Karpas-422 (cell line): Measurements from ENCODE around the gene SNORC. TPM values are rescaled to one million over a fixed set of nuclear protein-coding genes. Genes with fewer than 3 reads are reported as not detected.
"Not testable (repeated sequence)": the region's sequence is repeated elsewhere in the genome, so short reads cannot be mapped to it uniquely, and the experiment has no call there.

Experiments
- DNase-seq: peaks from one replicate; pipeline ENCODE4 v3.0.0-alpha.2; 2015
- H2AFZ ChIP-seq: fragments of 200-600 bp; sonication (generic); 2 replicates; pipeline ENCODE4 v1.6.1; 2014; ENCODE audit warnings: antibody characterized with exemption, low read length, mixed read lengths
- H3K27ac ChIP-seq: fragments of 200-600 bp; sonication (generic); 2 replicates; pipeline ENCODE4 v1.5.1; 2014; ENCODE audit warnings: mild to moderate bottlenecking, low read length, moderate library complexity
- H3K27me3 ChIP-seq: fragments of 200-600 bp; sonication (generic); 2 replicates; pipeline ENCODE4 v1.6.1; 2014; ENCODE audit warnings: low read length, mixed read lengths
- H3K36me3 ChIP-seq: fragments of 200-600 bp; sonication (generic); 2 replicates; pipeline ENCODE4 v1.6.1; 2014; ENCODE audit warnings: low read length, mixed read lengths; ENCODE audit not compliant: insufficient read depth
- H3K4me1 ChIP-seq: fragments of 200-600 bp; sonication (generic); 2 replicates; pipeline ENCODE4 v1.6.1; 2014; ENCODE audit warnings: mild to moderate bottlenecking, low read length, mixed read lengths
- H3K4me2 ChIP-seq: fragments of 200-600 bp; sonication (generic); 2 replicates; pipeline ENCODE4 v1.6.1; 2014; ENCODE audit warnings: low read length, low read depth, mild to moderate bottlenecking; ENCODE audit not compliant: poor library complexity, severe bottlenecking
- H3K4me3 ChIP-seq: fragments of 200-600 bp; sonication (generic); 2 replicates; pipeline ENCODE4 v1.5.1; 2014; ENCODE audit warnings: mild to moderate bottlenecking, antibody characterized with exemption, low read length, mixed read lengths
- H3K79me2 ChIP-seq: fragments of 200-600 bp; sonication (generic); 2 replicates; pipeline ENCODE4 v1.6.1; 2014; ENCODE audit warnings: mild to moderate bottlenecking, low read length, mixed read lengths
- H3K9ac ChIP-seq: fragments of 200-600 bp; sonication (generic); 2 replicates; pipeline ENCODE4 v1.6.0; 2014; ENCODE audit warnings: low read length
- H3K9me2 ChIP-seq: fragments of 200-600 bp; sonication (generic), shearing (Covaris generic); replicated peaks from 2 replicates; pipeline ENCODE4 v1.6.0; 2014; ENCODE audit warnings: mild to moderate bottlenecking, low read length, moderate library complexity; ENCODE audit not compliant: insufficient read depth
- H3K9me3 ChIP-seq: fragments of 300-700, 200-600 bp; sonication (generic); 2 replicates; pipeline ENCODE4 v1.6.1; 2014; ENCODE audit warnings: low read length, mixed read lengths
- H4K20me1 ChIP-seq: fragments of 200-600 bp; sonication (generic); 2 replicates; pipeline ENCODE4 v1.6.1; 2014; ENCODE audit warnings: mild to moderate bottlenecking, antibody characterized with exemption, low read length, low read depth; ENCODE audit not compliant: insufficient read depth
- total RNA-seq: library from RNA; depleted of rRNA; stranded (reverse); fragments of >200 nt; shearing (Covaris generic); gene quantifications from 2 replicates; pipeline ENCODE4 v1.2.3, GENCODE V29; 2014; ENCODE audit warnings: low replicate concordance

SNORC gene
- total RNA-seq, 1 experiment from 2014 or later = 1.2 TPM

DNA sequence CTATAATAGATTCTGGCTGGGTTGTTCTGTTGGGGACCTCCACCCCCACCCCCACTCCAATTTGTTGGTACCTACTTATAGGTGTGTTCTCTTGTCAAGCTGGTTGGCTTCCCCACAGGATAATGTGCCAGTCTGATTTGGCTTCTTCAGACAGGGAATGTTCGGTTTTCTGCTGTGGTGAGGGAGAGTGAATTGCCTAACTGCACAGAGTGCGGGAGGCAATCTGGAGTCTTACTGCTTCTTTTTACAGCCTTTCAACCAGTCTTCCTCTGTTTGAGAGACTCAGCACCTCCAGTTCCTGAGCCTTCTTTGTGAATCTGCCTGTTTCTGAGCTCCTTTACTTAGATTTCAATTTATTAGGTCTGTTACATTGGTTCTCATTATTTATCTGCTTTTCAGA, 27.4 kb upstream of the SNORC start:
- Histone ChIP-seq H3K27me3 (no peaks in the 10 kb centered on the region), H3K4me3 (no peak overlapping the region), H3K9ac (no peak overlapping the region), H3K9me2 (no peaks in the 10 kb centered on the region), H3K9me3 (no peaks in the 10 kb centered on the region), H3K36me3 (peaks cover 42% of the 10 kb centered on the region), H4K20me1 (no peaks in the 10 kb centered on the region), H3K4me1 (peaks cover 13% of the 10 kb centered on the region), H2AFZ (no peak overlapping the region), H3K79me2 (peaks cover 7% of the 10 kb centered on the region), H3K27ac (no peak overlapping the region), H3K4me2 (no peak overlapping the region)
- no peak for DNase-seq

GRCh38 chr2:232843834-232844233, 26.2 kb upstream of the SNORC start:
- DNase-seq = no peak
- Histone ChIP-seq H3K36me3 (peaks cover 47% of the 10 kb centered on the region), H4K20me1 (no peaks in the 10 kb centered on the region), H3K27ac (no peak overlapping the region), H3K9me3 (no peaks in the 10 kb centered on the region), H3K79me2 (0 out of 2 replicates have a peak, but pooled peaks cover 3% of the 10 kb centered on the region), H2AFZ (no peak overlapping the region), H3K4me3 (no peak overlapping the region), H3K4me1 (peaks cover 1% of the 10 kb centered on the region), H3K9ac (no peak overlapping the region), H3K9me2 (no peaks in the 10 kb centered on the region), H3K4me2 (no peak overlapping the region), H3K27me3 (no peaks in the 10 kb centered on the region)

DNA sequence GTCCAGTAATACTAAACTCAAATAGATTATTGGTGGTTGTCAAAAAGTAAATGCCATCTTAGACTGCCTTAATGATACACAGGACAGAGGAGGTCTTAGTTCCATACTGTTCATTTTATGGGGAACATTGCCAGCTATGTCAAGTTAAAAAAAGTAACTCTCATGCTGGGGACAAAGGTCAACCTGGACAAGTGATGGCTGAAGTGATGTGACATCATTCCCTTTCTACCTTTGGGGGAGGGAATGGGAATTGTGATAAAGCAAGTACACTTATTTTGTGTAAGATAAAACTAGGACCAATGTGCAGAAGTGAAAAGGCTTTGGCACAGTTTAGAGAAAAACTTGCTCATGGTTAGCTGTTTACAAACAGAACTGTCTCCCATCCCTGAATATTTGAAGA, 24.0 kb upstream of the SNORC start:
- peaks cover 32% of the 10 kb centered on the region for H3K36me3 ChIP-seq

DNA sequence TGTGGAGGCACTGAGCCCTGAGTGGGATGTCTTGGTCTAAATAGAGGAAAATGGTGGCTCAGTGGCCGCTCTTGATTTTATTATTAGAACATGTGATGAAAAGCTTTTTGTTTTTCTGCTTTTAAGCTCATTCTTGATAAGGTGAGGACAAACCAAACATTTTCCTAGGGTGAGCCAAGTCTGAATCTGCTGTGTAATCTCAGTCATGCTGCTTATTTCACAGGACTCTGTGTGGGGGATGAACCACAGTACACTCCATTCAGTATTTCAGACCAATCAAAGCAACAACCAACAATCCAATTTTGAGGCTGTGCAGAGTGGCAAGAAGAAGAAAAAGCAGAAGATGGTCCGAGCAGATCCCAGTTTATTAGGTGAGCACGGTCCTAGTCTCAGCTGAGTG, 20.0 kb upstream of the SNORC start:
- Histone ChIP-seq H3K9me3 (no peaks in the 10 kb centered on the region), H3K36me3 (peaks cover 27% of the 10 kb centered on the region), H3K27ac (no peak overlapping the region), H3K4me2 (no peak overlapping the region), H3K9ac (no peak overlapping the region), H4K20me1 (no peaks in the 10 kb centered on the region), H3K4me3 (no peak overlapping the region), H3K79me2 (no peaks in the 10 kb centered on the region), H3K9me2 (no peaks in the 10 kb centered on the region), H3K4me1 (0 out of 2 replicates have a peak, but pooled peaks cover 4% of the 10 kb centered on the region), H2AFZ (no peak overlapping the region), H3K27me3 (no peaks in the 10 kb centered on the region)
- no peak for DNase-seq

More for the DNA sequence above, 24.0 kb upstream of the SNORC start:
- Histone ChIP-seq H2AFZ (no peak overlapping the region), H4K20me1 (no peaks in the 10 kb centered on the region), H3K4me1 (no peaks in the 10 kb centered on the region), H3K9me2 (no peaks in the 10 kb centered on the region), H3K79me2 (no peaks in the 10 kb centered on the region), H3K9ac (no peak overlapping the region), H3K9me3 (no peaks in the 10 kb centered on the region), H3K27ac (no peak overlapping the region), H3K27me3 (no peaks in the 10 kb centered on the region), H3K4me2 (no peak overlapping the region), H3K4me3 (no peak overlapping the region)
- no peak for DNase-seq

- H3K9me3 ChIP-seq, H3K27ac ChIP-seq, H3K27me3 ChIP-seq, H2AFZ ChIP-seq, DNase-seq, H3K4me2 ChIP-seq, H3K9ac ChIP-seq, H3K4me1 ChIP-seq, H3K79me2 ChIP-seq, H4K20me1 ChIP-seq, H3K9me2 ChIP-seq, H3K4me3 ChIP-seq: not testable (repeated sequence)
- peaks cover 21% of the 10 kb centered on the region; the same call in 1 of the 2 replicates for H3K36me3 ChIP-seq
These were observed 18.0 kb upstream of the SNORC start for GRCh38 chr2:232852081-232852480.

GRCh38 chr2:232852676-232853075, 17.4 kb upstream of the SNORC start:
- Histone ChIP-seq H3K9me3 (no peaks in the 10 kb centered on the region), H4K20me1 (no peaks in the 10 kb centered on the region), H3K4me1 (0 out of 2 replicates have a peak, but pooled peaks cover 4% of the 10 kb centered on the region), H3K36me3 (peaks cover 24% of the 10 kb centered on the region; the same call in 1 of the 2 replicates), H3K4me2 (no peak overlapping the region), H3K27me3 (no peaks in the 10 kb centered on the region), H3K9me2 (no peaks in the 10 kb centered on the region), H3K9ac (no peak overlapping the region), H3K4me3 (no peak overlapping the region), H3K27ac (no peak overlapping the region), H3K79me2 (no peaks in the 10 kb centered on the region), H2AFZ (no peak overlapping the region)
- DNase-seq = no peak

DNA sequence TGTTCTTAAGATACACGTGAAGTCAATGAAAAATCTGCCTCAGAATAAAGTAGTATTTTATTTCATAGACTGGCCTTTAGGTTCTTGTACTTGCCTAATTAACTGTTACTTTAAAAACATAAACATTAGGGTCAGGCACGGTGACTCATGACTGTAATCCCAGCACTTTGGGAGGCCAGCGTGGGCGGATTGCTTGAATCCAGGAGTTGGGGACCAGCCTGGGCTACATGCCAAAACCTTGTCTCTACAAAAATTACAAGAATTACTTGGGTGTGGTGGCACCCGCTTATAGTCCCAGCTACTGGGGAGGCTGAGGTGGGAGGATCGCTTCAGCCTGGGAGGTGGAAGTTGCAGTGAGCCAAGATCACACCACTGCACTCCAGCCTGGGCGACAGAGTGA, 16.0 kb upstream of the SNORC start:
- no peak overlapping the region for H3K4me2 ChIP-seq

DNA sequence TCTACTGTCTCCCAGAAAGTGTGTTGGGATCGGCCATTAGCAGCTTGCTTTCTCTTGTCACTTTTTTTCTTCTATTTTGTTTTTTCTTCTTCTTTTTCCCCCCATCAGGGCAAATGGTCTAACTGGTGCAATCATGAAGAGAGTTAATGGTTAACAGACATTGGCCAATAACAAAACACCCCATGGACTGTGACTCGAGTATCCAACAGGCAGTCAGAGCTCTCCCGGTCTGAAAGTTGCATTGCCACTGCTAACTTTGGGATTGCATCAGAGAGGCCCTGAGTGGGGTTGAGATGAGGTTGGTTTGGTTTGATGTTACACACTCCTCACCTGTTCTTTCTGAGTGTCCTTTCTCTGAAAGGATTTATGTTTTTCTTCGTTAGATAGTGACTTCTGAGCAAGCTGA, 12.9 kb upstream of the SNORC start:
- H3K4me2 ChIP-seq = no peak overlapping the region
- H3K4me1 ChIP-seq = 0 out of 2 replicates have a peak, but pooled peaks cover 4% of the 10 kb centered on the region
- H4K20me1 ChIP-seq = no peaks in the 10 kb centered on the region
- no peak overlapping the region for H3K9ac ChIP-seq
- no peaks in the 10 kb centered on the region for H3K9me3 ChIP-seq
- no peak overlapping the region for H2AFZ ChIP-seq
- H3K9me2 ChIP-seq = no peaks in the 10 kb centered on the region
- no peaks in the 10 kb centered on the region for H3K27me3 ChIP-seq
- DNase-seq = no peak
- no peak overlapping the region for H3K27ac ChIP-seq
- H3K4me3 ChIP-seq = no peak overlapping the region
- peaks cover 24% of the 10 kb centered on the region; the same call in 1 of the 2 replicates for H3K36me3 ChIP-seq
- no peaks in the 10 kb centered on the region for H3K79me2 ChIP-seq

More for the DNA sequence above, 16.0 kb upstream of the SNORC start:
- Histone ChIP-seq H3K9me3 (no peaks in the 10 kb centered on the region), H3K27me3 (no peaks in the 10 kb centered on the region), H3K9ac (no peak overlapping the region), H4K20me1 (no peaks in the 10 kb centered on the region), H3K4me1 (0 out of 2 replicates have a peak, but pooled peaks cover 4% of the 10 kb centered on the region), H3K4me3 (no peak overlapping the region), H3K79me2 (no peaks in the 10 kb centered on the region), H3K27ac (no peak overlapping the region), H3K36me3 (peaks cover 25% of the 10 kb centered on the region; the same call in 1 of the 2 replicates), H3K9me2 (no peaks in the 10 kb centered on the region), H2AFZ (no peak overlapping the region)
- no peak for DNase-seq
